GM10248 (cell line): ENCODE measurements around the gene MXD4.

Experiments
- CTCF ChIA-PET: fragments of 300-600 bp; sonication (Branson Sonifier 250); formaldehyde crosslinking; extraction: SDS; loops from one replicate; lab custom pipeline; 2021; ENCODE audit warnings: antibody characterized with exemption; lab: Yijun Ruan, JAX
- POLR2A ChIA-PET: fragments of 350-650 bp; sonication (Branson Sonifier 250); formaldehyde crosslinking; extraction: SDS; loops from one replicate; lab custom pipeline; 2020; ENCODE audit warnings: antibody characterized with exemption; lab: Yijun Ruan, JAX
- DNase-seq: peaks from one replicate; pipeline ENCODE4 v3.0.0; 2012; ENCODE audit errors: extremely low spot score
- CTCF ChIP-seq: IDR thresholded peaks from 2 replicates; pipeline ENCODE4 v1.5.1; 2012; ENCODE audit warnings: mild to moderate bottlenecking, low read depth; ENCODE audit errors: extremely low read depth, missing control alignments, control extremely low read depth

Gene MXD4

GRCh38 chr4:2254665-2255500, 7.0 kb downstream of the MXD4 start:
- DNase-seq: no peak
- no peak for TF ChIP-seq CTCF
- ChIA-PET CTCF (no interaction called here), POLR2A (no interaction called here)

- ChIA-PET CTCF (no interaction called here), POLR2A (interaction anchor here (1.1 kb wide), 1 partner anchor 11 kb away, joined by 3 read pairs; the partner anchor contains the start of genes HAUS3 and POLN)
Measured at GRCh38 chr4:2253160-2254084, 8.5 kb downstream of the MXD4 start.

GRCh38 chr4:2252530-2253091, 9.3 kb downstream of the MXD4 start:
- CTCF ChIA-PET: no interaction called here
- POLR2A ChIA-PET: interaction anchor here (1.1 kb wide), 1 partner anchor 11 kb away, joined by 3 read pairs; the partner anchor contains the start of genes HAUS3 and POLN
- TF ChIP-seq CTCF: no peak
- no peak for DNase-seq

More at GRCh38 chr4:2253160-2254084, 8.5 kb downstream of the MXD4 start:
- no peak for DNase-seq
- no peak for TF ChIP-seq CTCF

- POLR2A ChIA-PET: interaction anchor here (1.1 kb wide), 1 partner anchor 10 kb away, joined by 3 read pairs; the partner anchor contains the start of genes HAUS3 and POLN
Measured at GRCh38 chr4:2251795-2252529, 9.9 kb downstream of the MXD4 start.

More at GRCh38 chr4:2251795-2252529, 9.9 kb downstream of the MXD4 start:
- DNase-seq: no peak
- TF ChIP-seq CTCF: no peak
- CTCF ChIA-PET: no interaction called here
